ENCODE results near the gene STPG4. TPM values are rescaled to one million over a fixed set of nuclear protein-coding genes. Genes with fewer than 3 reads are reported as not detected.

Gene STPG4
- total RNA-seq, 1 experiment from 2014 or later: 0.13 TPM

GRCh38 chr2:47178341-47178740 is 23.2 kb upstream of the STPG4 start:
- no peak for TF ChIP-seq CTCF (conservative IDR thresholded peaks at IDR 0.05)
- no peak overlapping the region for H3K18ac ChIP-seq (ENCODE audit: insufficient read length, low read depth, low read length)
- H3K79me1 ChIP-seq (ENCODE audit: insufficient read depth, low read depth, low read length, poor library complexity, severe bottlenecking): no peaks in the 10 kb centered on the region
- no peak overlapping the region for H2BK15ac ChIP-seq (ENCODE audit: low read depth, low read length)
- DNase-seq: no peak
- H4K8ac ChIP-seq (replicated peaks; ENCODE audit: insufficient read length, low read depth, low read length): no peak overlapping the region
- H3K27ac ChIP-seq (ENCODE audit: insufficient read length, low read depth, low read length): no peak overlapping the region
- no peak overlapping the region for H3K4me2 ChIP-seq (ENCODE audit: insufficient read depth, insufficient read length, low read length)
- no peak overlapping the region for H3K56ac ChIP-seq (ENCODE audit: insufficient read length, low read depth, low read length)
- H3K27me3 ChIP-seq (ENCODE audit: insufficient read depth, low read length): 0 out of 2 replicates have a peak, but pooled peaks cover 2% of the 10 kb centered on the region
- peaks cover 13% of the 10 kb centered on the region; the same call in 1 of the 2 replicates for H3K4me1 ChIP-seq (ENCODE audit: insufficient read depth, low read length)
- Mint-ChIP-seq H3K4me1 (peaks cover 42 to 44% of the 10 kb centered on the region in 2 experiments), H3K27ac (peak overlapping the region in 1 of 3 experiments; percentile 71; a peak in 3 of 7 replicates), H3K4me3 (no peak overlapping the region), H3K36me3 (ENCODE audit: insufficient read depth in 1 of 3, low read depth in 3 of 3) (peaks cover 10 to 14% (median 13%) of the 10 kb centered on the region in 3 experiments), H3K9me3 (peaks cover 4 to 7% of the 10 kb centered on the region in 2 experiments; a peak in 4 of 5 replicates), H3K27me3 (ENCODE audit: low read depth) (peaks cover 4% of the 10 kb centered on the region)
- H2AK5ac ChIP-seq (ENCODE audit: insufficient read length, low read length): no peak overlapping the region
- no peak overlapping the region for H2BK5ac ChIP-seq (ENCODE audit: insufficient read length, low read length)
- peaks cover 13% of the 10 kb centered on the region for H3K23me2 ChIP-seq (ENCODE audit: insufficient read length, low read depth, low read length, poor library complexity, severe bottlenecking)
- no peak overlapping the region for H4K91ac ChIP-seq (ENCODE audit: insufficient read length, low read depth, low read length)
- no peak overlapping the region for H2BK12ac ChIP-seq (ENCODE audit: insufficient read length, low read depth, low read length)
- no peak overlapping the region for H2AFZ ChIP-seq (ENCODE audit: low read length)
- WGBS (ENCODE audit: extremely low coverage, insufficient read length, low lambda C conversion rate): no CpG with 5 or more reads among the region's 6 CpGs
- no peak overlapping the region for H3K9ac ChIP-seq (ENCODE audit: extremely low read depth, insufficient read length, low read length)
- H3K23ac ChIP-seq (ENCODE audit: insufficient read length, low read depth, low read length): no peak overlapping the region
- no peak overlapping the region for H2BK120ac ChIP-seq (ENCODE audit: low read depth, low read length, poor library complexity, severe bottlenecking)
- H4K5ac ChIP-seq (ENCODE audit: insufficient read length, low read depth, low read length): no peak overlapping the region
- H3T11ph ChIP-seq (ENCODE audit: low read length): no peak overlapping the region
- H2BK20ac ChIP-seq (ENCODE audit: low read depth, low read length, poor library complexity, severe bottlenecking): no peak overlapping the region
- peaks cover 23% of the 10 kb centered on the region for H3K79me2 ChIP-seq (ENCODE audit: insufficient read depth, low read length)
- H4K20me1 ChIP-seq (ENCODE audit: control insufficient read depth, insufficient read depth, insufficient read length): no peaks in the 10 kb centered on the region
- no peak overlapping the region for H3K14ac ChIP-seq (ENCODE audit: insufficient read depth, low read length)
- no peaks in the 10 kb centered on the region for H3K9me3 ChIP-seq (ENCODE audit: control insufficient read depth, low read depth, low read length)
- no peak overlapping the region for H3K4ac ChIP-seq (ENCODE audit: low read depth, low read length)
